Ascending aorta (tissue), 2 donors: Measurements from ENCODE around the gene CCP110. TPM values are rescaled to one million over a fixed set of nuclear protein-coding genes. Genes with fewer than 3 reads are reported as not detected.

Source experiments
- DNase-seq, 2 donors: peaks; one replicate each; pipeline ENCODE4 v3.0.0-alpha.2; 2019; ENCODE audit warnings: low spot score in 2 of 2
- H3K27ac ChIP-seq, 2 donors: fragments of 200-600 bp; sonication (generic); one replicate each; pipeline ENCODE4 v1.5.1; 2016 to 2017; ENCODE audit warnings: mild to moderate bottlenecking in 1 of 2
- H3K27me3 ChIP-seq: fragments of 200-600 bp; sonication (generic); one replicate; pipeline ENCODE4 v1.5.1; 2017
- H3K36me3 ChIP-seq, 2 donors: fragments of 200-600 bp; sonication (generic); one replicate each; pipeline ENCODE4 v1.5.1; 2016
- H3K4me1 ChIP-seq, 2 donors: fragments of 200-600 bp; sonication (generic); one replicate each; pipeline ENCODE4 v1.5.1; 2016 to 2017; ENCODE audit warnings: mild to moderate bottlenecking in 1 of 2
- H3K4me3 ChIP-seq, 2 donors: fragments of 200-600 bp; sonication (generic); one replicate each; pipeline ENCODE4 v1.5.1; 2016 to 2017; ENCODE audit warnings: mild to moderate bottlenecking in 1 of 2
- H3K9me3 ChIP-seq, 2 donors: fragments of 200-600 bp; sonication (generic); one replicate each; pipeline ENCODE4 v1.5.1; 2016
- CTCF ChIP-seq, 3 experiments: fragments of 200-600 bp in 2 of 3; fragments of 450-650 bp in 1 of 3; sonication (generic) in 2 of 3; IDR thresholded peaks; one replicate each; pipeline ENCODE4 v1.5.1; 2016 to 2019; ENCODE audit warnings: antibody characterized with exemption in 3 of 3, mild to moderate bottlenecking in 1 of 3, moderate library complexity in 1 of 3
- intact Hi-C: fragments of 100-400 bp; cut with DNase I; formaldehyde crosslinking; loops from one replicate; pipeline ENCODE4 v1.15.1; 2023
- total RNA-seq: library from RNA; depleted of rRNA; stranded (reverse); fragments of >200 nt; gene quantifications from one replicate; pipeline ENCODE4 v1.1.0, GENCODE V29; 2016

CCP110 gene
- total RNA-seq, 1 donor from 2014 or later = 6.1 TPM

GRCh38 chr16:19488213-19488640 lies 35.5 kb upstream of the CCP110 start:
- Histone ChIP-seq H3K27me3 (no peaks in the 10 kb centered on the region), H3K4me1 (no peaks in the 10 kb centered on the region), H3K27ac (no peak overlapping the region), H3K36me3 (no peaks in the 10 kb centered on the region), H3K4me3 (no peak overlapping the region), H3K9me3 (no peaks in the 10 kb centered on the region)
- intact Hi-C loops = no loop called here
- DNase-seq = peak in 1 of 2 donors; percentile 30
- no peak for TF ChIP-seq CTCF (IDR thresholded peaks at IDR 0.05)

GRCh38 chr16:19490619-19491018 lies 33.1 kb upstream of the CCP110 start:
- Histone ChIP-seq H3K4me1 (no peaks in the 10 kb centered on the region), H3K36me3 (no peaks in the 10 kb centered on the region), H3K9me3 (no peaks in the 10 kb centered on the region), H3K27me3 (no peaks in the 10 kb centered on the region), H3K27ac (no peak overlapping the region), H3K4me3 (no peak overlapping the region)
- DNase-seq = no peak
- intact Hi-C loops = no loop called here
- TF ChIP-seq CTCF (IDR thresholded peaks at IDR 0.05) = no peak

- Histone ChIP-seq H3K9me3 (no peaks in the 10 kb centered on the region), H3K36me3 (peaks cover 7 to 19% of the 10 kb centered on the region in 2 donors), H3K27me3 (no peaks in the 10 kb centered on the region), H3K4me1 (no peaks in the 10 kb centered on the region), H3K27ac (no peak overlapping the region), H3K4me3 (no peak overlapping the region)
- intact Hi-C loops = no loop called here
- no peak for TF ChIP-seq CTCF (IDR thresholded peaks at IDR 0.05)
- no peak for DNase-seq
Measured at GRCh38 chr16:19497176-19497575, 26.6 kb upstream of the CCP110 start.

- H3K4me3 ChIP-seq = no peak overlapping the region
- DNase-seq = no peak
- TF ChIP-seq CTCF (IDR thresholded peaks at IDR 0.05) = no peak
- intact Hi-C loops = no loop called here
- peaks cover 17 to 37% of the 10 kb centered on the region in 2 donors for H3K36me3 ChIP-seq
- H3K27me3 ChIP-seq = no peaks in the 10 kb centered on the region
- H3K27ac ChIP-seq = no peak overlapping the region
- H3K4me1 ChIP-seq = no peaks in the 10 kb centered on the region
- no peaks in the 10 kb centered on the region for H3K9me3 ChIP-seq
Measured at GRCh38 chr16:19499006-19499405, 24.7 kb upstream of the CCP110 start.

DNA sequence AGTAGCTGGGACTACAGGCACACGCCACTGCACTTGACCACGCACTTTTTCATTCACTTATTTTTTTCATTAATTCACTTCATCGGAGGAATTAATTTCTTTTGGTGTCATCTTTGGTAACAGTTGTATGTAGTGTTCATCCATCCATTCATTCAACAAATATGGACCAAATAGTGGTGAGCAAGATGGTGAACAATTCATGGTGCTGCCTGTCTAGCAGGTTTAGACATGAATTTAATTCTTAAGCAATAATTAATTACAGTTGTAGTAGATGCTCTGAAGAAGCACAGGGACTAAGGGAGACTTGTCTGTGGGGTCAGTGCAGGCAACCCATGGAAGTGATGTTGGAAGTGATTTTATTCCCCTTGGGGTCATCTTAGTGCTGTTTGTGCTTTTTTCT lies 24.3 kb upstream of the CCP110 start:
- H3K4me1 ChIP-seq = no peaks in the 10 kb centered on the region
- no peaks in the 10 kb centered on the region for H3K9me3 ChIP-seq
- no peak for DNase-seq
- H3K27me3 ChIP-seq = no peaks in the 10 kb centered on the region
- intact Hi-C loops = no loop called here
- no peak for TF ChIP-seq CTCF (IDR thresholded peaks at IDR 0.05)
- no peak overlapping the region for H3K4me3 ChIP-seq
- H3K27ac ChIP-seq = no peak overlapping the region
- H3K36me3 ChIP-seq = peaks cover 22 to 41% of the 10 kb centered on the region in 2 donors
